GM23248 (cell line): ENCODE data around the gene NFKBIE. TPM values are rescaled to one million over a fixed set of nuclear protein-coding genes. Genes with fewer than 3 reads are reported as not detected.

ENCODE experiments used
- DNase-seq: peaks from one replicate; pipeline ENCODE4 v3.0.0-alpha.2; 2015
- H2AFZ ChIP-seq: fragments of 200-600 bp; sonication (generic); 2 replicates; pipeline ENCODE4 v1.6.1; 2016; ENCODE audit warnings: antibody characterized with exemption
- H3F3A ChIP-seq: fragments of 200-600 bp; sonication (generic); 2 replicates; pipeline ENCODE4 v1.6.1; 2016; ENCODE audit warnings: mild to moderate bottlenecking, antibody characterized with exemption, mixed run types; ENCODE audit not compliant: insufficient read depth
- H3K27ac ChIP-seq: fragments of 200-600 bp; sonication (generic); 2 replicates; pipeline ENCODE4 v1.5.1; 2016; ENCODE audit warnings: mild to moderate bottlenecking
- H3K27me3 ChIP-seq: fragments of 200-600 bp; sonication (generic); replicated peaks from 2 replicates; pipeline ENCODE4 v1.6.1; 2016; ENCODE audit warnings: mild to moderate bottlenecking; ENCODE audit not compliant: insufficient read depth
- H3K36me3 ChIP-seq: fragments of 200-600 bp; sonication (generic); 2 replicates; pipeline ENCODE4 v1.6.1; 2016; ENCODE audit warnings: low read depth, mild to moderate bottlenecking
- H3K4me1 ChIP-seq: fragments of 200-600 bp; sonication (generic); 2 replicates; pipeline ENCODE4 v1.6.1; 2016; ENCODE audit warnings: mild to moderate bottlenecking; ENCODE audit not compliant: insufficient read depth
- H3K4me2 ChIP-seq: fragments of 200-600 bp; sonication (generic); one replicate; pipeline ENCODE4 v1.6.1; 2016; ENCODE audit warnings: mild to moderate bottlenecking; ENCODE audit not compliant: unreplicated experiment
- H3K4me3 ChIP-seq: fragments of 200-600 bp; sonication (generic); 2 replicates; pipeline ENCODE4 v1.5.1; 2016; ENCODE audit warnings: mild to moderate bottlenecking
- H3K79me2 ChIP-seq: fragments of 200-600 bp; sonication (generic); 2 replicates; pipeline ENCODE4 v1.6.1; 2016; ENCODE audit warnings: mild to moderate bottlenecking; ENCODE audit not compliant: insufficient read depth
- H3K9ac ChIP-seq: fragments of 200-600 bp; sonication (generic); 2 replicates; pipeline ENCODE4 v1.6.1; 2016; ENCODE audit warnings: mild to moderate bottlenecking
- H3K9me2 ChIP-seq: fragments of 200-600 bp; sonication (generic); 2 replicates; pipeline ENCODE4 v1.6.1; 2016; ENCODE audit warnings: mixed run types, mild to moderate bottlenecking, moderate library complexity; ENCODE audit not compliant: insufficient read depth
- H3K9me3 ChIP-seq: fragments of 200-600 bp; sonication (generic); one replicate; pipeline ENCODE4 v1.6.1; 2017; ENCODE audit warnings: low read depth
- H4K20me1 ChIP-seq: fragments of 200-600 bp; sonication (generic); 2 replicates; pipeline ENCODE4 v1.6.0; 2016; ENCODE audit not compliant: insufficient read depth
- EZH2 ChIP-seq: fragments of 200-600 bp; sonication (generic); IDR thresholded peaks from 2 replicates; pipeline ENCODE4 v1.6.1; 2018; ENCODE audit warnings: antibody characterized with exemption, mild to moderate bottlenecking; ENCODE audit not compliant: insufficient read depth, poor library complexity, severe bottlenecking
- EZH2phosphoT487 ChIP-seq: fragments of 200-600 bp; sonication (generic); IDR thresholded peaks from 2 replicates; pipeline ENCODE4 v1.6.1; 2018; ENCODE audit warnings: antibody characterized with exemption, moderate library complexity, mild to moderate bottlenecking, low read depth; ENCODE audit not compliant: insufficient read depth
- WGBS, 2 experiments: methylation state at CpG; one replicate each; pipeline ENCODE4 v1.1.6; 2015 to 2017; ENCODE audit warnings: low lambda C conversion rate in 2 of 2, low coverage in 1 of 2; ENCODE audit errors: missing lambda C conversion rate in 2 of 2; 5-methylcytosine and 5-hydroxymethylcytosine counted together
- in situ Hi-C: fragments of 300-500 bp; cut with MboI; formaldehyde crosslinking; loops from 2 replicates; pipeline ENCODE4 v1.15.0; 2020
- microRNA counts: library from miRNA; unstranded; fragments of <30 nt; microRNA quantifications from one replicate; lab custom pipeline; 2016
- polyA plus RNA-seq: library from polyadenylated mRNA; unstranded; fragments of >200 nt; fragmentation: Nextera tagmentation; extraction: Ambion mirVana; gene quantifications from 2 replicates; pipeline ENCODE4 v1.2.1, GENCODE V29; 2016
- small RNA-seq: library from RNA; depleted of rRNA; stranded (forward); fragments of <200 nt; gene quantifications from one replicate; pipeline ENCODE3, GENCODE V24; 2014; ENCODE audit warnings: low read depth, low replicate concordance
- total RNA-seq: library from RNA; depleted of rRNA; stranded (reverse); fragments of >200 nt; shearing (Covaris generic); gene quantifications from 2 replicates; pipeline ENCODE4 v1.2.3, GENCODE V29; 2014; rRNA removed

Gene NFKBIE
- total and polyA plus RNA-seq, 2 experiments from 2014 or later, result 4.5 to 6.3 TPM

GRCh38 chr6:44216677-44217331, 48.5 kb downstream of the NFKBIE start, which contains the start of gene MYMX:
Gene MYMX (plus strand): TSS chr6:44216926. CDS start chr6:44217472, 546 bp downstream.
- no peak within 1 kb of the TSS for H3K9ac ChIP-seq
- H2AFZ ChIP-seq, result peak within 1 kb of the TSS; percentile 49; the same call in 1 of the 2 replicates
- DNase-seq, result no peak
- H3K27ac ChIP-seq, result no peak within 1 kb of the TSS
- H3K4me3 ChIP-seq, result no peak within 1 kb of the TSS
- H3K9me2 ChIP-seq, result no peaks in the 10 kb centered on the region
- H3K36me3 ChIP-seq, result no peaks in the 10 kb centered on the region
- H3K9me3 ChIP-seq, result no peaks in the 10 kb centered on the region
- peaks cover 19% of the 10 kb centered on the region for H3K4me1 ChIP-seq
- TF ChIP-seq EZH2phosphoT487 (no peak), EZH2 (no peak)
- in situ Hi-C loops, result no loop called here
- H4K20me1 ChIP-seq, result no peaks in the 10 kb centered on the region
- no peaks in the 10 kb centered on the region for H3K79me2 ChIP-seq
- 17 to 21% methylated on average over 7 of the region's 7 CpGs for WGBS, 2 experiments
- H3K4me2 ChIP-seq, result no peak within 1 kb of the TSS
- H3K27me3 ChIP-seq, result peaks cover 5% of the 10 kb centered on the region; the same call in 1 of the 2 replicates
- H3F3A ChIP-seq, result peaks cover 12% of the 10 kb centered on the region

DNA sequence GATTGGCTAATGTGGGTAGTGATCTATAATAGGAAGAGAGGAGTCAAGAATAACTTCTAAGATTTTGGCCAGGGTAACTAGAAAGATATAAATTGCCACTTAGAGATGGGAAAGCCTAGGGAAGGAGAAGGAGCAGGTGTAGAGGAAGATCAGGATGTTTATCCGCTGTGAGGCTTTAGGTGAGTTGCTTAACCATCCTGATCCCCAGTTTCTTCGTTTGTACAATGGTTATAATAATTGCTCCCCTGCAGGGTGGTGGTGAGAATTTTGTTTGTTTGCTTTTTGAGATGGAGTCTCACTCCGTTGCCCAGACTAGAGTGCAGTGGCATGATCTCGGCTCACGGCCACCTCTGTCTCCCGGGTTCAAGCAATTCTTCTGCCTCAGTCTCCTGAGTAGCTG, 51.0 kb downstream of the NFKBIE start:
- Histone ChIP-seq H3K4me3 (no peak overlapping the region), H3K9ac (no peak overlapping the region), H3K9me3 (no peaks in the 10 kb centered on the region), H4K20me1 (no peaks in the 10 kb centered on the region), H3F3A (peaks cover 6% of the 10 kb centered on the region), H3K9me2 (no peaks in the 10 kb centered on the region), H3K27ac (no peak overlapping the region), H3K79me2 (no peaks in the 10 kb centered on the region), H3K4me2 (no peak overlapping the region), H3K36me3 (no peaks in the 10 kb centered on the region), H3K4me1 (peaks cover 9% of the 10 kb centered on the region), H2AFZ (no peak overlapping the region), H3K27me3 (peaks cover 5% of the 10 kb centered on the region; the same call in 1 of the 2 replicates)
- TF ChIP-seq EZH2phosphoT487, result no peak
- TF ChIP-seq EZH2, result no peak
- in situ Hi-C loops, result no loop called here
- DNase-seq, result no peak
- 82 to 83% methylated on average over 6 of the region's 6 CpGs for WGBS, 2 experiments

DNA sequence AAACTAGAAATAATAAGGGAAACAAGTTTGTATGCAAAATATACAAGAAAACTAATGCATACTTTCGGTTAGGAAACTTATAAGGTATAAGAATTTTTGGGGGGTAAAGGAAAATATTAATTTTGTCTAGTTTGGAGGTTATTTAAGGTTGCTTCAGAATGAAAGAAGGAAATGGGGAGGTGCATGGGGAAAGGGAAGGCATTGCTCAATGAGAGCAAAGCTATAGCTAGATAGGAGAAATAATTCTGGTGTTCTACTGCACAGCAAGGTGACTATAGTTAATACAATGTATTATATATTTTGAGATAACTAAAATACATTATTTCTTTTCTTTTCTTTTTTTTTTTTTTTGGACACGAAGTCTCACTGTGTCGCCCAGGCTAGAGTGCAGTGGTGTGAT, 54.1 kb downstream of the NFKBIE start:
- Histone ChIP-seq H3K4me3 (no peak overlapping the region), H3K9me2 (no peaks in the 10 kb centered on the region), H2AFZ (no peak overlapping the region), H3K36me3 (no peaks in the 10 kb centered on the region), H3K4me1 (no peaks in the 10 kb centered on the region), H3K9ac (no peak overlapping the region), H4K20me1 (no peaks in the 10 kb centered on the region), H3K9me3 (no peaks in the 10 kb centered on the region), H3K79me2 (no peaks in the 10 kb centered on the region), H3F3A (no peaks in the 10 kb centered on the region), H3K4me2 (no peak overlapping the region), H3K27me3 (peaks cover 5% of the 10 kb centered on the region; the same call in 1 of the 2 replicates), H3K27ac (no peak overlapping the region)
- in situ Hi-C loops, result no loop called here
- TF ChIP-seq EZH2phosphoT487, result no peak
- no peak for TF ChIP-seq EZH2
- no peak for DNase-seq
- WGBS, 2 experiments, result 72 to 78% methylated on average over 3 of the region's 3 CpGs

MicroRNA genes within 50 kb of the gene (microRNA counts, 767-probe panel; counts per million panel counts)
- microRNA hsa-miR-4647 (lab: Ali Mortazavi, UCI), result 447 counts per million, percentile 86 among the panel's probes with 10 or more counts

Small RNA genes within 50 kb of the gene (small RNA-seq; reads per million reads assigned to genes)
- gene RN7SL811P, result not detected

Other genes starting within 250 kb of the NFKBIE start
- 47.6 and 64.7 TPM in 2 replicates for gene MRPL14, start 138.1 kb downstream of the NFKBIE start, total RNA-seq
- gene MRPL14, start 138.1 kb downstream of the NFKBIE start, polyA plus RNA-seq, result 91.2 and 98.0 TPM in 2 replicates
- gene TMEM63B, start 138.0 kb downstream of the NFKBIE start, total RNA-seq, result 29.0 and 43.2 TPM in 2 replicates
- 14.1 and 14.3 TPM in 2 replicates for gene TMEM63B, start 138.0 kb downstream of the NFKBIE start, polyA plus RNA-seq
- gene CAPN11, start 106.7 kb downstream of the NFKBIE start, total RNA-seq, result under 0.01 TPM in 1 of 2 replicates, not detected in the other
- not detected in 2 replicates for gene CAPN11, start 106.7 kb downstream of the NFKBIE start, polyA plus RNA-seq
- gene MYMX, start 48.6 kb downstream of the NFKBIE start, total RNA-seq, result not detected in 2 replicates
- gene MYMX, start 48.6 kb downstream of the NFKBIE start, polyA plus RNA-seq, result not detected in 2 replicates
- gene SLC29A1, start 42.0 kb downstream of the NFKBIE start, total RNA-seq, result 12.2 and 17.1 TPM in 2 replicates
- gene SLC29A1, start 42.0 kb downstream of the NFKBIE start, polyA plus RNA-seq, result 18.4 and 19.2 TPM in 2 replicates
- gene HSP90AB1, start 18.4 kb downstream of the NFKBIE start, total RNA-seq, result 686 and 732 TPM in 2 replicates
- gene HSP90AB1, start 18.4 kb downstream of the NFKBIE start, polyA plus RNA-seq, result 392 and 395 TPM in 2 replicates
- 106 and 114 TPM in 2 replicates for gene SLC35B2, start 8.0 kb downstream of the NFKBIE start, total RNA-seq
- 101 and 103 TPM in 2 replicates for gene SLC35B2, start 8.0 kb downstream of the NFKBIE start, polyA plus RNA-seq
- gene TMEM151B, start 4.9 kb upstream of the NFKBIE start, total RNA-seq, result not detected in 2 replicates
- not detected in 2 replicates for gene TMEM151B, start 4.9 kb upstream of the NFKBIE start, polyA plus RNA-seq
- gene AARS2, start 47.8 kb upstream of the NFKBIE start, total RNA-seq, result 14.4 and 14.7 TPM in 2 replicates
- gene AARS2, start 47.8 kb upstream of the NFKBIE start, polyA plus RNA-seq, result 5.3 and 6.0 TPM in 2 replicates
- gene SPATS1, start 77.1 kb upstream of the NFKBIE start, total RNA-seq, result not detected in 2 replicates
- not detected in 2 replicates for gene SPATS1, start 77.1 kb upstream of the NFKBIE start, polyA plus RNA-seq
- 20.4 and 22.3 TPM in 2 replicates for gene CDC5L, start 122.2 kb upstream of the NFKBIE start, total RNA-seq
- 15.3 and 15.9 TPM in 2 replicates for gene CDC5L, start 122.2 kb upstream of the NFKBIE start, polyA plus RNA-seq